Colonic mucosa (tissue), 4 donors: Measurements from ENCODE around the gene NMT2. TPM values are rescaled to one million over a fixed set of nuclear protein-coding genes. Genes with fewer than 3 reads are reported as not detected.

Source experiments
- DNase-seq: peaks from one replicate; pipeline ENCODE4 v3.0.0-alpha.2; 2020
- H3K27ac ChIP-seq: fragments of 200-600 bp; one replicate; pipeline ENCODE4 v1.8.0; 2021
- H3K27me3 ChIP-seq: fragments of 200-600 bp; one replicate; pipeline ENCODE4 v1.8.0; 2021
- H3K36me3 ChIP-seq: fragments of 200-600 bp; one replicate; pipeline ENCODE4 v1.8.0; 2021
- H3K4me1 ChIP-seq: fragments of 200-600 bp; one replicate; pipeline ENCODE4 v1.8.0; 2021; ENCODE audit warnings: mild to moderate bottlenecking
- H3K4me3 ChIP-seq: fragments of 200-600 bp; one replicate; pipeline ENCODE4 v1.8.0; 2021
- H3K9ac ChIP-seq, 2 donors: one replicate each; pipeline ENCODE4 v1.7.0; 2013; ENCODE audit warnings: control low read depth in 2 of 2, low read depth in 2 of 2, low read length in 2 of 2
- H3K9me3 ChIP-seq: fragments of 200-600 bp; one replicate; pipeline ENCODE4 v1.8.0; 2021
- CTCF ChIP-seq: fragments of 200-600 bp; IDR thresholded peaks from one replicate; pipeline ENCODE4 v1.8.0; 2022; ENCODE audit warnings: antibody characterized with exemption, mild to moderate bottlenecking
- intact Hi-C: fragments of 100-400 bp; cut with DNase I; formaldehyde crosslinking; loops from one replicate; pipeline ENCODE4 v1.14.1; 2022
- total RNA-seq, 2 donors: library from RNA; stranded (reverse); fragmentation: NEBNext Ultra II Directional in 1 of 2; extraction: Animal tissue kit (Norgen Biotek cat#: 25700) in 1 of 2; gene quantifications; one replicate each; pipeline ENCODE4 v1.2.1, GENCODE V29; 2021
- donor health status: healthy.
- donor health status: DM: no; HTN: no; CAD: no.
- donor health status: DM: no; HTN: no; CAD: no.

NMT2 gene
- total RNA-seq, 2 donors from 2014 or later: 12.4 to 14.4 TPM

- H3K9me3 ChIP-seq: no peaks in the 10 kb centered on the region
- H3K27me3 ChIP-seq: no peaks in the 10 kb centered on the region
- H3K9ac ChIP-seq: no peak overlapping the region
- TF ChIP-seq CTCF: no peak
- intact Hi-C loops: no loop called here
- H3K36me3 ChIP-seq: no peaks in the 10 kb centered on the region
- no peaks in the 10 kb centered on the region for H3K4me1 ChIP-seq
- no peak overlapping the region for H3K4me3 ChIP-seq
- no peak for DNase-seq
- H3K27ac ChIP-seq: no peak overlapping the region
Measured at GRCh38 chr10:15118615-15119014, 49.9 kb downstream of the NMT2 start.

- no peak overlapping the region for H3K9ac ChIP-seq
- no peaks in the 10 kb centered on the region for H3K27me3 ChIP-seq
- no peaks in the 10 kb centered on the region for H3K36me3 ChIP-seq
- H3K27ac ChIP-seq: no peak overlapping the region
- DNase-seq: no peak
- no peak for TF ChIP-seq CTCF
- intact Hi-C loops: no loop called here
- no peak overlapping the region for H3K4me3 ChIP-seq
- no peaks in the 10 kb centered on the region for H3K9me3 ChIP-seq
- H3K4me1 ChIP-seq: no peaks in the 10 kb centered on the region
Measured at GRCh38 chr10:15116225-15116624, 52.3 kb downstream of the NMT2 start.

GRCh38 chr10:15113766-15114165 is 54.7 kb downstream of the NMT2 start:
- H3K4me1 ChIP-seq: no peaks in the 10 kb centered on the region
- no peak overlapping the region for H3K9ac ChIP-seq
- H3K27me3 ChIP-seq: no peaks in the 10 kb centered on the region
- no peak overlapping the region for H3K4me3 ChIP-seq
- H3K27ac ChIP-seq: no peak overlapping the region
- TF ChIP-seq CTCF: no peak
- H3K36me3 ChIP-seq: peaks cover 5% of the 10 kb centered on the region
- intact Hi-C loops: no loop called here
- DNase-seq: no peak
- H3K9me3 ChIP-seq: no peaks in the 10 kb centered on the region

GRCh38 chr10:15112657-15113056 is 55.8 kb downstream of the NMT2 start:
- no peaks in the 10 kb centered on the region for H3K27me3 ChIP-seq
- H3K4me1 ChIP-seq: no peaks in the 10 kb centered on the region
- peaks cover 5% of the 10 kb centered on the region for H3K36me3 ChIP-seq
- DNase-seq: no peak
- H3K4me3 ChIP-seq: no peak overlapping the region
- no peak for TF ChIP-seq CTCF
- no peak overlapping the region for H3K27ac ChIP-seq
- intact Hi-C loops: no loop called here
- no peaks in the 10 kb centered on the region for H3K9me3 ChIP-seq
- H3K9ac ChIP-seq: no peak overlapping the region

GRCh38 chr10:15106352-15107013 is 62.0 kb downstream of the NMT2 start:
- peak; percentile 84 for DNase-seq
- no peak overlapping the region for H3K9ac ChIP-seq
- peak; percentile 92 for TF ChIP-seq CTCF
- H3K9me3 ChIP-seq: no peaks in the 10 kb centered on the region
- no peak overlapping the region for H3K4me3 ChIP-seq
- intact Hi-C loops: loop anchor here (10.0 kb wide), 1 partner anchor 612 kb away; no protein-coding TSS in a partner anchor
- peaks cover 14% of the 10 kb centered on the region for H3K36me3 ChIP-seq
- H3K27ac ChIP-seq: no peak overlapping the region
- no peaks in the 10 kb centered on the region for H3K4me1 ChIP-seq
- H3K27me3 ChIP-seq: no peaks in the 10 kb centered on the region
